GF-D8 (cell line): ENCODE measurements around the gene ZSCAN16.

Source experiments
- DNase-seq: peaks from one replicate; lab custom pipeline; 2025; lab: John Stamatoyannopoulos, UW

ZSCAN16 gene

DNA sequence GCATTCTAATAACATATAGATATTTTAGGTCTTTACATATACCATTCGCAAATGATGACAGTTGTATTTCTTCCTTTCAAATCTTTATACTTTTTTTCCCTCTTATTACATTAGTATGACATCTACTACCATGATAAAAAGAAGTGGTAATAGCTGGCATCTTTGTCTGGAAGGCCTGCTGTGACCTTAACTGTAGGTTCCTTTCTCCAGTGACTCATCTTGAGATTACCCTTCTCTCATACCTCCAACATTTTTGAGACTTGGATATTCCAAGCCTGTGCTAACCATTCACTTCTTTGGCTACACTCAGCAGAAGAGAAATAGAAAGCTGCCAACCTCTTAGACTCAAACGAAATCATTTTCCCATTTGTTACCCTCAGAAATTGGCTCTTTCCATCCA is 47.6 kb downstream of the ZSCAN16 start:
- DNase-seq = no peak

DNA sequence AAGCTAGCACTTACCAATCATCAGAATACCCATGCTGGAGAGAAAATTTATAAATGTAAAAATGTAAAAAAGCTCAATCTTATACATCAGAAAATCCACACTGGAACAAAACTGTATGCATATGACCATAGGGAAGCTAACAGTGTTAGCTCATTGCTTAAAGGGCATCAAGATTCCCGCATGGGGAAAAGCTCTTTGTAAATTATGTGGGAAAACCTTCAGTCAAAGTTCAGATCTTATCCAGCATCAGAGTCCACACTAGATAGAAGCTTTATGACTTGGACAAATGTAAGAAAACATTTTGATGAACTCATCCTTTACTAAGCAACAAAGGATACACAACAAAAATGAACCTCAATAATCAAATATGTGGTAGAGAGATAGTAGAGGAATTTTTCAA is 52.0 kb downstream of the ZSCAN16 start:
- DNase-seq = no peak
